ENCODE results near the gene SLC16A7.

- no peak for TF ChIP-seq CTCF (conservative IDR thresholded peaks at IDR 0.05 in 1 of 2, IDR thresholded peaks at IDR 0.05 in 1 of 2; ENCODE audit: extremely low read depth in 1 of 2, insufficient read depth in 1 of 2, low read depth in 1 of 2, low read length in 2 of 2)
- TF ChIP-seq EZH2 (IDR thresholded peaks at IDR 0.05; ENCODE audit: borderline replicate concordance, low read length) = no peak
Measured at GRCh38 chr12:59620326-59620725, 24.5 kb downstream of the SLC16A7 start.

Data from mammary epithelial cell (primary cell).